COLO829 (cell line): Measurements from ENCODE around the gene GLS.
"Not testable (repeated sequence)": the region's sequence is repeated elsewhere in the genome, so short reads cannot be mapped to it uniquely, and the experiment has no call there.

ENCODE experiments used
- DNase-seq: peaks from one replicate; pipeline ENCODE4 v3.0.0; 2012; ENCODE audit warnings: low spot score

The GLS gene

GRCh38 chr2:190995315-190995714 is 114.7 kb downstream of the GLS start:
- DNase-seq, result not testable (repeated sequence)

GRCh38 chr2:190996338-190996946 is 115.8 kb downstream of the GLS start:
- DNase-seq, result peak; percentile 46

DNA sequence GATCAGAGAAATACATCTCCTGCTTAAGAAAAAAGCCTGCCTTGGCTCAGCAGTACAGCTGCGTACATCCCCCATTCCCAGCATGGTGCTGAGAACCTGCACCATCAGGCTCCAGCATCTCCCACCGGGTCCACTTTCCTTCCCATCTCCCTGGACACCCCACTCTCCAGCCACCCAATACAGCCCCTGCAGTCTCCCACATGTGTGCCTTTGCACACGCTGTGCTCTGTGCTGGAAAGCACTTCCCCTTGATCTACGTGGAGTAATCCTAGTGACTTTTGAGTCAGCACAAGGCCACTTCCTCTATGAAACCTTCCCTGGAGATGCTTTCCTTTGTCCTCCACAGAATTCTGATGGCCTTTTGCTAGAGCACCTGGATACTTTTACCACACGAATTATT is 116.3 kb downstream of the GLS start:
- DNase-seq, result no peak

DNA sequence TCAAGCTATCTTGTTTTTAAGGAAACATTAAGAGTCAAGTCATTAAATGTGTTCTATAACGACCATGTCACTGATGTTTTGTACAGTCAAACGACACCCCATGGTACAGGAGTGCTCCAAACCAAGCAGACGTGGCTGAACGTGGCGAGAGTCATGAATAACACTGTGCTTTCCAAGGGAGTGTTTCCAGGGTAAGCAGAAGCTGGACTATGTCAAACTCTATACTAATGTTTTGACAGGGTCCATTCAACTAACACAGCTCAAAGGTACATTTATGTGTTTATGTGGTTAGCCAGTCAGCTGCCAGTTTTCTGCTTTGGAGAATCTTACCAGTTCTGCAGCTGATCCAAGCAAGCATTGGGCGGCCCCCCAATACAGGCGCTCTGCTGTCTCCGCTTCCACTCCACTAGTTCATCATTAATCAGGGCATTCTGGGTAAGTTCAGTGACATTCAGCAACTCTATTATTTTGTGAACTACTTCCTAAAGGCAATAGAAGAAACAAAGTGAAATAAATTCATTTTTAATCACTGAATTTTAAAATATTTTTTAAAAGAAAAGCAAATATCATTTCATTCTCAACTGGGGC is 117.0 kb downstream of the GLS start:
- DNase-seq, result no peak

- no peak for DNase-seq
Observed at GRCh38 chr2:190999058-190999457, 118.4 kb downstream of the GLS start.

- DNase-seq, result no peak
Observed at GRCh38 chr2:190999949-191000665, 119.5 kb downstream of the GLS start.

- no peak for DNase-seq
Observed at GRCh38 chr2:191001032-191001431, 120.4 kb downstream of the GLS start.

DNA sequence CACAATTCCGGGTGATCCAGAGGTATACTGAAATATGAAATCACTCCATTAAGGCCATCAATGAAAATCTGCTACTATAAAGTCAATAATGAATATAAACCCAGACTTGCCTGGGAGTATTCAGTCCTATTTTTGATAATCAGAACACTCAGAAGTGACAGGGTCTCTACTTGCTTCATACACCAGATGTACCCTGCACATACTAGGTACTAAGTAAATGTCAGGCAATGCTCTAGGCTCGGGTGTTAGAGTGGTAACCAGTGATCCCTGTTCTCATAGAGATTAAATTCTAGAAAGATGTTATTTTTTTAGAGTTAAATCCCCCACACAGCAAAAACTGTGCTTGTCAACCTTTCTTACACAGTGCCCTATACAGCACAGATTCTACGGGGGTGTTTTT is 121.0 kb downstream of the GLS start:
- no peak for DNase-seq

DNA sequence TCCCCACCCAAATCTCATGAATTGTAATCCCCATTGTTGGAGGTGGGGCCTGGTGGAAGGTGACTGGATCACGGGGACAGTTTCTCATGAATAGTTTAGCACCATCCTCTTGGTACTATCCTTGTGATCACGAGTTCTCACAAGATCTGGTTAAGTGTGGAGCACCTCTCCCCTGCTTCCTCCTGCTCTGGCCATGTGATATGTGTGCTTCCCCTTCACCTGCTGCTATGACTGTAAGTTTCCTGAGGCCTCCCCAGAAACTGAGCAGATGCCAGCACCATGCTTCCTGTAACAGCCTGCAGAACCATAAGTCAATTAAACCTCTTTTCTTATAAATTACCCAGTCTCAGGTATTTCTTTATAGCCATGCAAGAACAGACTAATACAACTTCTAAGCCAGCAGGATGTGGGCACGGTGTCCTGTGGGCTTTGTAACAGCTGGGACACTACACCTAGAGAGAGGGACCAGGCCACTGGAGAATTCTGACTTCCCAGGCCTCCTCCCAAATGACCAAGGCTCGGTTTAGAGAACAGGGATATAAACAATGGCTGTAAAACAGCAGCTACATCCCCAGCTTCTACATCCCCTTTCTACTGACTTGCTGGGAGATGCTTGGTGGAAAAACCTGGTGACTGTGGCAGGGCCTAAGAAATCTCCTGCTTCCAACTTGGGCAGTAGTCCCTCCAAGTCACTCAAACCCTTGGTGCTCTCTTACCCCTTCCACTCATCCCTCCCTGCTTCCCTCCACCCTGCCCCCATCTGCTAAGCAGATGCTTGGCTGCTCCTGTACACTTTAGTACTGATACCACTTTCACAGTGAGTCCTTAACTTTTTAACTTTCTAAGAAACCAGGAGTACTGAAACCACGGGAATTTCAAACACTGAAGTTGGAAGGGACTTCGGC is 123.0 kb downstream of the GLS start:
- no peak for DNase-seq

GRCh38 chr2:191006297-191006696 is 125.7 kb downstream of the GLS start:
- no peak for DNase-seq

DNA sequence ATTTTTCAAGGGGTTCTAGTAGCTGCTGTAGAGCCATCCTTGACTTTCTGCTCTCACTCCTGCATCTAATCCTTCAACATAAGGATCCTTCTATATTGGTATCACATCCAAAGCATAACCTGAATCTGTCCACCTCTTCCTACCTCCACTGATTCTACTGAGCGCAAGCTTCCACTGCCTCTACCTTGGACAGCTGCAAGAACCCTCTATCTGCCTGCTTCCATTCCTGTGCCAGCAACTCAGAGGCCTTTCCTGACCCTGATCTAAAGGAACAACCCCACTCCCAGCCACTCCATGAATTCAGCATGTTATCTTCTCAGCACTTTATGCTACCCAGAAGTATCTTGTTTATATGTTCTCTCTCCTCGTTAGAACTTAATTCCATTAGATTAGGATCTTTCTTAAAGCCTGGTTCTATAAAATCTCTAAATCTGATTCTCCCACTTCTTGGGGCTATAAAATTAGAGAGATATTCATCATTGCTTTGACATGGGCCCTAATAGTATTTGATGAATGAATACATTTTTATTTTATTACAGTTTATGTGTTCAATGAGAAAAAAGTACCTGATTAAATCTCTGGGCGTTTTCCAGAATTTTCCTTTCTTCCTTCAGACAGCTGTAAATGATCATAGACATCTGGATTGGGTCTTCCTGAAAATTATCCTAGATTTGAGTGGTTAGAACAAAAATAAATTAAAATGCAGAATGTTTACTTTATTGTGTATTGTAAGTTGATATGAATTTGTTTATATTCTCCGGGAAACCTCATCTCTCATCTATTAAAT is 126.6 kb downstream of the GLS start:
- DNase-seq, result no peak

DNA sequence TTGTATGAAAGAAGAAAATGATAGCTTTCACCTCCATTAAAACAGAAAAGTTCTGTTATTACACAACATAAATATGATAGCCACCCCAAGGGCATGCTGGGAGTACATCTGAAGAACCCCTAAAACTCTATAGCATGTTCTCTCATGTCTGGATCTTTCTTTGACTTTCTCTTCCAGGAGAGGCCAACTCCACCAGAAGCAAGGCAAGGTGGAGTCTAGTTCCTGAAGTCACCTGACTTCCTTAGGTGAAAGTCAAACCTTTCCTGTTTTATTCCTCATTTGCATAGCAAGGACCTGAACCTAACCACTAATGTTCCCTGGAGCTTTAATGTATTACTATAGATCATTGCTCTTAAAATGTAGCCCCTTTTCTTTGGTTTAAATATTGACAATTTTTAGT is 127.7 kb downstream of the GLS start:
- no peak for DNase-seq

- no peak for DNase-seq
Observed at GRCh38 chr2:191009541-191010374, 129.1 kb downstream of the GLS start.

DNA sequence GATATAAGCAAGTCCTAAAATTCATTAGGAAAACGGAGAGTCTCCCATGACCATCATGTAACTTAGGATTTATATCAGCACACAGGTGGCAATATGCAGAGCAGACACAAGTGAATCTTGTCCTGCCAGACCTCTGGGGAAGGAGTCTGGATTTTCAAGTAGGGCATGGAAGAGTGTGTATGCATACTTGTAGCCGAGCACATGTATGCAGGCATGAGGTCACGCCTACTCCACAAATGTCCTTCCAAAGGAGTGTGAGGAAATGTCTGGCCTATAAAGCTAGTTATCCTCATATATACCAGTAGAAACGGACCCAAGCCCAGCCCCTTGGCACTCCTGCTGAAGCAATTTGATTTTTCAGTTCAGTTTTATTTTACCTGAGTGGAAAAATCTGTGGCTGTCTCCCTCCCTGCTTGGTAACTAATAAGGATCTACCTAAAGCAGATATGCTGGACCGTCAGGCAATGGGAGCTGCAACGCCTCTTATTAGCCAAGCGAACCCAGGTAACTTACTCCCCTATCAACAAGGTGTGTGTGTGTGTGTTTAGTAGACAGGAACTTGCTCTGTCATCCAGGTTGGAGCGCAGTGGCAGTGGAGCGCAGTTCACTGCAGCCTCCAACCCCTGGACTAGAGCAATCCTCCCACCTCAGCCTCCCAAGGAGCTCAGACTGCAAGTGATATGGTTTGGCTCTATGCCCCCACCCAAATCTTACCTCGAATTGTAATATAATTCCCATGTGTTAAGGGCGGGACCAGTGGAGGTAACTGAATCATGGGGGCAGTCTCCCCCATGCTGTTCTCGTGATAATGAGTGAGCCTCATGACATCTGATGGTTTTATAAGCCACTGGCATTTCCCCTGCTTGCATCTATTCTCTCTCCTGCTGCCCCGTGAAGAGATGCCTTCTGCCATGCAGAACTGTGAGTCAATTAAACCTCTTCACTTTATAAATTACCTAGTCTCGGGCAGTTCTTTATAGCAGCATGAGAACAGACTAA is 130.6 kb downstream of the GLS start:
- DNase-seq, result no peak

DNA sequence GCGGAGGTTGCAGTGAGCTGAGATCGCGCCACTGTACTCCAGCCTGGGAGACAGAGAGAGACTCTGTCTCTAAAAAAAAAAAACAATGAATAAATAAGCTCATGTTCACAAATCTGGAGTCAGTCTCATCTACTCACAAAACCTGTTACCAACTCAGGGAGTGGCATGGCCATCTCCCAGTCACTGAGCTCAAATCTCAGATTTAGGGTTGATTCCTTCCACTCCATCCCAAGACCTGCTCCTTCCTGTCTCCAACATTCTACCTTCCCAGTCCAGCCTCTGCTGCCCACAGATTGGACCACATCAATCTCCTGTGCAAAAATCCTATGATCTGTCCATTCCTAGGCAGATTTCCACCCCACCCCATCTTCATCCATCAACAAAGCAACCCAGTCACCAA is 131.7 kb downstream of the GLS start:
- DNase-seq, result no peak

GRCh38 chr2:191012845-191013681 is 132.4 kb downstream of the GLS start:
- no peak for DNase-seq

GRCh38 chr2:191013682-191013931 is 133.0 kb downstream of the GLS start:
- no peak for DNase-seq

DNA sequence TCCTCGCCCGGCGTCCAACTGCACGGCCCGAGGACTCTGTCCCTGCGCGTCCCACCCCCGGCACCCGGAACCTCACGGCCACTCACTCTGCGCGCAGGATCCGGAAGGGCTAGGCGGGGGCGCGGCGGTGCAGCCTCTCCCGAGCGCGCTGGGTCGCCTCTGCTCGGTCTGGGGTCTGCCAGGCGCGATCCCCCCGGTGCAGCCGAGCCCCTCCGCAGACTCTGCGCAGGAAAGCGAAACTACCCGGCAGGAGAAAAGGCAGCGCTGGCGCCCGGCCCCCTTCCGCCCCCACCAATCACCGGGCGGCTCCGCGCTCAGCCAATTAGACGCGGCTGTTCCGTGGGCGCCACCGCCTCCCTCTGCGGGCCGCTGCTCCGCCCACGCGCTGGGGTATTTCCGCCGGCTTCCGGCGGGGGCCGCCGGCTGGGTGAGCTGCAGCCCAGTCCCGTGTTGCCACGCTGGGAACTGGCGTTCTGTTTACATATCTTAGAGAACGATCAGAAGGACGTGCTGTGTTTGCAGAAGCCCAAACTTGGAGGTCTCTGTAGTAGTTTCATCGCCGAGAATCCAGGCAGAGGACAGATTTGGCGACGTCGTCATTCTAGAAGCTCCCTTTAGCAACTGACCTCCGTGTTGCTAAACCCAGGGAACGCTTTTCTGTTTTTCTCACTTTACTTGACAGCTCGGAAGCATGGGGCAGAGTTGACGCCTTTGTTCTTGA is 133.5 kb downstream of the GLS start, which contains the start of gene STAT1:
Gene STAT1, minus strand, starts transcription at position 240 of the 721 bp plus-strand sequence. CDS start 4,168 bp downstream, outside the sequence.
- DNase-seq, result peak; percentile 89
